COLO668 (cell line): ENCODE results near the gene SHQ1.
"Not testable (repeated sequence)": the region's sequence is repeated elsewhere in the genome, so short reads cannot be mapped to it uniquely, and the experiment has no call there.

Experiments
- DNase-seq: peaks from one replicate; lab custom pipeline; 2025; ENCODE audit not compliant: unreplicated experiment; lab: John Stamatoyannopoulos, UW

Gene SHQ1

DNA sequence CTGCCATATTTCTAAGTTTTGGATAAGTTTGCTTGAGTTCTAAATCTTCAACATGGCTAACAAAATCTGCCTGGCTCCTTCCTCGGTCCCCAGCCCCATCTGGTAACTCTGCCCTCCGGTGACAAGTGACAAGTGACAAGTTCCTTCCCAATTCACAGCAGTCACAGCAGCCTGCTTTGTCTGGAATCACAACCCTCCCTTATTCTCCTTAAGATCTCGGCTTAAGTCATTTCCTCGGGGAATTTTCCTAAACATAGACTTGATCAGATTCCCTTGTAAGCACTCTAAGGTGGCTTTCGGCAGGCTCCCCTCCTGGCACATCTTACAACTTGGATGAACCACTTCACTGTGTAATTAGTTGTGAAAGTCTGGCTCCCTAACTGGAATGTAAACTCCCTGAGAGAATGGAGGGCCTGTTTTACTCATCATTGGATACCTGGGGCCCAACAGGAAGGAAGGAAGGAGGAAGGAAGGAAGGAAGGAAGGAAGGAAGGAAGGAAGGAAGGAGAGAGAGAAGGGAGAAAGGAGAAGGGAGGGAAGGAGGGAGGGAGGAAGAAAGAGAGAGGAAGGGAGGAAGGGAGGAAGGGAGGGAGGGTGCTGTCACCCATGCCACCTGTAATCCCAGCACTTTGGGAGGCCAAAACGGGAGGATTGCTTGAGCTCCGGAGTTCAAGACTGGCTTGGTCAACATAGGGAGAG lies 126.4 kb downstream of the SHQ1 start:
- DNase-seq, result no peak

GRCh38 chr3:72720566-72720965 lies 127.7 kb downstream of the SHQ1 start:
- DNase-seq, result no peak

DNA sequence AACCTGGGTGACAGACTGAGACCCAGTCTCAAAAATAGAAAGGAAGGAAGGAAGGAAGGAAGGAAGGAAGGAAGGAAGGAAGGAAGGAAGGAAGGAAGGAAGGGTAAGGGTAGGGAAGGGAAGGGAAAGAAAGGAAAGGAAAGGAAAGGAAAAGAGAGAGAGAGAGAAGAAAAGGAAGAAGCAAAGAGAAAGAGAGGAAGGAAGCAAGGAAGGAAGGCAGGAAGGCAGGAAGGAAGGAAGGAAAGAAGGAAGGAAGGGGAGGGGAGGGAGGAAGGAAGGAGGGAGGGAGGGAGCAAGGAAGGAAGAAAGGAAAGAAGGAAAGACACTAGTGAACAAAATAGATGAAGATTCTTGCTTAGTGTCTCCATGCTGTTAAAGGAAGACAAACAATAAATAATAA lies 129.1 kb downstream of the SHQ1 start:
- DNase-seq, result no peak

DNA sequence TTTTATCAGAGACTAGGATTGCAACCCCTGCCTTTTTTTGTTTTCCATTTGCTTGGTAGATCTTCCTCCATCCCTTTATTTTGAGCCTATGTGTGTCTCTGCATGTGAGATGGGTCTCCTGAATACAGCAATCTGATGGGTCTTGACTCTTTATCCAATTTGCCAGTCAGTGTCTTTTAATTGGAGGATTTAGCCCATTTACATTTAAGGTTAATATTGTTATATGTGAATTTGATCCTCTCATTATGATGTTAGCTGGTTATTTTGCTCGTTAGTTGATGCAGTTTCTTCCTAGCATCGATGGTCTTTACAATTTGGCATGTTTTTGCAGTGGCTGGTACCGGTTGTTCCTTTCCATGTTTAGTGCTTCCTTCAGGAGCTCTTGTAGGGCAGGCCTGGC lies 134.1 kb downstream of the SHQ1 start:
- not testable (repeated sequence) for DNase-seq

- DNase-seq, result not testable (repeated sequence)
These were observed 137.8 kb downstream of the SHQ1 start for GRCh38 chr3:72710471-72710870.

DNA sequence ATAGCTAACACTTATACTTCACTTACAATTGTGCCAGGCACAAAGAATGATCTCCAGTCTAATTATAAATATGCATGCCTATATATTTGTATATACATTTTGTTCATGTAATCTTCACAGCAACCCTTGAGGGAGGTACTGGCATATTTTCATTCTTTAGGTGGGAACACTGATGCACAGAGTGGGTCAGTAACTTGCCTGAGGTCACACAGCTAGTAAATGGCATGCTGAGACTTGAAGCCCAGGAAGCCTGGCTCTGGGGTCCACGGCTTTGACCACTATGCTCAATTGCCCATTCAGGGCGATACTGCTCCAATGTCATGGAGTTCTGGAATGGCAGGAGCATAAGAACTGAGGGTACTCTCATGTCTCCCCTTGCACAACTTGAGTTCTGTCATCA lies 139.8 kb downstream of the SHQ1 start:
- DNase-seq, result no peak

GRCh38 chr3:72702997-72703396 lies 145.2 kb downstream of the SHQ1 start:
- DNase-seq, result no peak

GRCh38 chr3:72702390-72702789 lies 145.9 kb downstream of the SHQ1 start:
- DNase-seq, result no peak

DNA sequence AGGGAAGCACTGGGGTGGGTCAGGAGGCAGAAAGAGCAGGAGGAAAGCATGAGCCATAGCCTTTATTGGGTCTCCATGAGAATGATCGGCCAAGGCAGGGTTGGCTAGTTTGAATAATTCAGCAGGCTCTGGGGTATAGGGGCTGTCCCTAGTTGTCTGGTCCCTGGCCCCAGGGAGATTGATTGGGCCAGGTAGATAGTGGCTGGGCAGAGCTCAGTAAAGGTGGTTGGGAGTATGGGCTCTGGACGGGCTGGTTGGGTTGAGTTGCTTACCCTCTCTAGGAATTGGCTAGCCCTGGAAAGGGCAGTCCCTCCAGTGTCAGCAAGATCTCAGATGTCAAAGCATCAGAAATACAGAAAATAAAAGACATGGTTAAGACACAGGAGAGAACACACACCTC lies 148.1 kb downstream of the SHQ1 start:
- DNase-seq, result no peak

DNA sequence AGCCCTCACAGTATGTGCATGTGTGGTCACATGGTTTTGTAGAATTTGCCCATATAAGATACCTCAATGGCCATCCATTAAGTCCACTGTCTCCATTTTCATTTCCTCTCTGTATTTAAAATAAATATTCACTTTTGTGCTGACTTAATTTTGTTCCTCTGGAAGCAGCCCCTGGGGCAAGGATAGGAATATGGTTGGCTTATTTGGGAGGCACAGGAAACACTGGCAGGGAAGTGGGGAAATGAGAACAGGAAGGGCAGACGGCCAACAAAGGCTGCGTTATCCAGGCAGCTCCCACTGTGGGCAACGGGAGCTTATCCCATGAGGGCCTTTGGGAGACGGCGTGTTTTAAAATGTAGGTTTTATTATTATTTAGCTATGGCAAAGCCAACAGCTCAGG lies 148.6 kb downstream of the SHQ1 start:
- no peak for DNase-seq
